GM19328 (cell line): ENCODE measurements around the gene USP34.

Experiments
- ATAC-seq: cut with Tn5 transposase; IDR thresholded peaks from one replicate; pipeline ENCODE4 v1.9.1; 2021; ENCODE audit warnings: mild to moderate bottlenecking, moderate library complexity; ENCODE audit not compliant: unreplicated experiment

Gene USP34

GRCh38 chr2:61328707-61329251 is 142.1 kb downstream of the USP34 start:
- ATAC-seq, result no peak

GRCh38 chr2:61327173-61327572 is 143.7 kb downstream of the USP34 start:
- no peak for ATAC-seq

GRCh38 chr2:61326423-61326822 is 144.5 kb downstream of the USP34 start:
- no peak for ATAC-seq

GRCh38 chr2:61320181-61320580 is 150.7 kb downstream of the USP34 start:
- ATAC-seq, result no peak

GRCh38 chr2:61318553-61318952 is 152.3 kb downstream of the USP34 start:
- ATAC-seq, result no peak

- no peak for ATAC-seq
These were observed 174.9 kb downstream of the USP34 start for GRCh38 chr2:61295981-61296380.

DNA sequence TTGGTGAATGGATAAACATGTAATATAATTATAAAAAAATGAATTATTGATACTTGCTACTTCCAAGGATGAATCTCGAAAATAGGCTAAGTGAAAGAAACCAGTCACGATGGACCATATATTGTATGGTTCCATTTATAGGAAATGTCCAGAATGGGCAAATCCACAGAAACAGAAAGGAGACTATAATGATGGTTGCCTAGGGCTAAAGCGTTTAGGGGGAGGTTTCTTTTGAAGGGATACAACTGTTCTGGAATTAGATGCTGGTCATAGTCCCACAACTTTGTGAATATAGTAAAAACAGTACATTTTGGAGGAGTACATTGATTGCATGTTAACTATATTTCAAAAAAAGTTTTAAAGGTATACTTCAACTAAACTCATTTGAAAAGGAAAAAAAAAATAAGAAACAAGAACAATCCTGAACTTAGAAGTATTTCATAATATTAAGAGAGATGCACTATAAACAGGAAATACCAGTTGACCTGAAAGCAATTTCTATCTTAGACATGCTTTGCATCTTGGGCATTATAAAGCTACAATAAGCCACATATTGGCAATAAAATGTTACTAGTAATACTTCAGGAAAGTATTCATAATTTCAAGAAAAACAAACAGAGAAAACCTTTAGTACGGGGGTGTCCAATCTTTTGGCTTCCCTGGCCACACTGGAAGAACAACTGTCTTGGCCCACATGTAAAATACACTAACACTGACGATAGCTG is 178.9 kb downstream of the USP34 start:
- ATAC-seq, result no peak

DNA sequence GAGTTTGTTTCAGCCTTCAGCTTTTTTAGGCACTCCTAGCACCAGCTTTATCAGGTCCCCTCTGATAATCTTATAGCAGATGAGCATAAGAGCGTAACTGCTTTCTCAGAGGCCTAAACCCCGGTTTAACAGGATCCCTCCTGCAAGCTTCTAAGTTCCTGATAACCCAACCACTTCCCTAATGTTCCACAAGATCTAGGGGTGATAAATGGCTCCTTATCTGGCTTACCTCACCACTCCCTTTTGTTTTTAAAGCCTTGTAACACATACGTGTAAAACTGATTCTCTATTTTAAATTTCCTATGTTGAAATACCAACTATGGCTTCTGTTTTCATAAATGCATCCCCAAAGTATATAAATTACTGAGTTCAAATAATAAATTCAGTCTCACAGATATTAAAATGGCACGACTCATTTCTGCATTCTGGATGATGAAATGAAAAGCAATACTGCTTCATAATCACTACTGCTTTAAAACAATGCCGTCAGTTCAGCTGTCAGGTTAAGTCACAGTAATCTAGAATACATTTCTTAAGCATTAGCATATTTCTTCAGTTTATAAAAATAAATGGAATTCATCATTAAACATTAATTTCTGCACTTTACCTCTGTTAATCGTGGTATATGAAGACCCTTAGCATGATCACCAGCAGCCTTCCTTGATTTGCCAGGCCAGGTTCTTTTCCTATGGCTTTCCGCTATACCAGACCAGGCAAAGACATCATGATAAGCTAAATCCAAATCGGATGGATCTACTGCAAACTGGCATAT is 182.6 kb downstream of the USP34 start:
- no peak for ATAC-seq

DNA sequence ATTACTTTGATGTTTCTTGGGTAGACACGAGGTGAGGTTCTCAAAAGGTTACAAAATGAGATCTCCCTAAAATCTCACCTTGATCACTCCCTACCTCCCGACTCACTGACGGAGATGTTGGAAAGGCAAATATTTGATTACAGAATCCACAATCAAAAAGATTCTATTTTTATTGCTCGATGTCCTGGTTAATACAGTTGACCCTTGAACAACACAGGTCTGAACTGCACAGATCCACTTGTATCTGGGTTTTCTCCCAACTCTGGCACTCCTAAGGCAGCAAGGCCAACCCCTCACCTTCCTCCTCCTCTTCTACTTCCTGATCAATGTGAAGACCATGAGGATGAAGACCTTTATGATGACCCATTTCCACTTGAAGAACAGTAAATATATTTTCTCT is 183.6 kb downstream of the USP34 start:
- ATAC-seq, result no peak

DNA sequence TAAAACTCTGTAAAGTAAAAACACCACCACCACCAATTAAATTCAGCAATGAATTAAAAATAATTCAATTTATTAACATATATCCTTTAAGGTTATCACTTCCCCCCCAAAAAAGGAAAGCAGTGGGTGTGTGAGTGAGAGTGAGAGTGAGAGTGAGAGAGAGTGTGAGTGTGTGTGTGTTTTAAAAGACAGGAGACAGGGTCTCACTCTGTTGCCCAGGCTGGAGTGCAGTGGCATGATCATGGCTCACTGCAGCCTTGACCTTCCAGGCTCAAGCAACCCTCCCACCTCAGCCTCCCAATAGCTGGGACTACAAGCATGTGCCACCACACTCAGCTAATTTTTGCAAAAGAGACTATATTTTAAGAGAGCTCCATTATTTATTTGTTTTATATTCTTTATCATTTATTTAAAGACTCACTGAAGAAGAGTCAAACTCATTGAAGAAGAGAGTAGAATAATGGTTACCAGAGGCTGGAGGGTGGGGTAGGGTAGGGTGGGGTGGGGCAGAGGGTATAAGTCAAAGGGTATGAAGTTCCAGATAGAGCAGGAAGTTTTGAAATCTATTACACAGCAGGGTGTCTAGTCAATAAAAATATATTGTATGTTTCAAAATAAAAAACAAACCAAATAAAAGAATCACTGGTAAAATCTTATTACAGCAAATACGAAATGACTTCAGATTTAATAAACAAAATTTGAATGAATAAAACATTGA is 187.3 kb downstream of the USP34 start:
- no peak for ATAC-seq

- no peak for ATAC-seq
These were observed 188.7 kb downstream of the USP34 start for GRCh38 chr2:61282104-61282590.

GRCh38 chr2:61281321-61281720 is 189.6 kb downstream of the USP34 start:
- no peak for ATAC-seq

DNA sequence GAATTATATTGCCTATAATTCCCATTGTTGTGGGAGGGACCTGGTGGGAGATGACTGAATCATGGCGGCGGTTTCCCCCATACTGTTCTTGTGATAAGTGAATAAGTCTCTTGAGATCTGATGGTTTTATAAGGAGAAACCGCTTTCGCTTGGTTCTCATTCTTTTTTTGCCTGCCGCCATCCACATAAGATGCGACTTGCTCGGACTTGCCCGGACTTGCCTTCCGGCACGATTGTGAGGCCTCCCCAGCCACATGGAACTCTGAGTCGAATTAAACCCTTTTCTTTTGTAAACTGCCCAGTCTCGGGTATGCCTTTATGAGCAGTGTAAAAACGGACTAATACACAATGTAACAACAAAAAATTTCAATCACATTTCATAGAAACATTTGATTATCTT is 193.1 kb downstream of the USP34 start:
- ATAC-seq, result no peak

DNA sequence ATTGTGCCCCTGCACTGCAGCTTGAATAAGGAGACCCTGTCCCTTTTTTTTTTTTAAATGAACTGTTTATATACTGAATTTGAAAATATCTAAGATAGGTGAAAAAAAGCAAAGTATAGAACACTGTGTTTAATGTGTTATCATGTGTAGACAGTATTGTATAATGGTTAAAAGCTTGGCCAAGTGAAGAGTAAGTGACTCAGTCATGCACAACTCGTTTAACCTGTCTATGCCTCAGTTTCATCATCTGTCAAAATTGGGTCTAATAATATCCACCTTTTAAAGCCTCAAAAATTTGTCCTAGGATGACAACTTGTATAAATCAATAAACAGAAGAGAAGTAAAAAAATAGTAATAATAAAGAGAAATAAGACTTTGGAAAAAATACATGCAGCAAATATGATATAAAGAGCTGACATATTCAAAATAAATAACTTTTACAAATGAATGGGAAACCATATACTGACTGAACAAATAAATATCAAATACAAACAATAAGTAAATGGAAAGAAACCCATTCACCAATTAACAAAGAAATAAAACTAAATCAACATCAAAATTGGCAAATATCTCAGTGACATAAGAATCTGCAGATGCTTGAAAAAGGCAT is 195.2 kb downstream of the USP34 start:
- no peak for ATAC-seq

GRCh38 chr2:61272421-61273070 is 198.3 kb downstream of the USP34 start:
- ATAC-seq, result no peak

- no peak for ATAC-seq
These were observed 202.6 kb downstream of the USP34 start for GRCh38 chr2:61268249-61268648.

- no peak for ATAC-seq
These were observed 204.0 kb downstream of the USP34 start for GRCh38 chr2:61266632-61267505.

DNA sequence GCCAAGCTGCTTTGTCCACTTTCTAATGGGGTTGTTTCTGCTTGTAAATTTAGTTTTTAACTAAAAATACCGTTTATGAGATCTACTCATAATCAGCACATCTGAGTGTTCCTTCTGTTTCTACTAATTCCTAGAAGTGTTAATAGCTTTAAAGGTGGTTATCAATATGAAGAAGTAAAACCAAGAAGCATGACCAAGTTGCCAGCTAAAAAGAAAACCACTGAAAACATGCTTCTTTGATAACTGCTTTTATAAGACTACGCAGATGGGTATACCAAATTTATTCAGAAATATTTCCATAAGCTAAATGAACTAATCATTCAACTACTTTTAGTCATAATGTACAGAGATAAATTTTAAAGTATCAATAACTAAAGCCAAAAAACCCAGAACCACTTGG is 207.1 kb downstream of the USP34 start:
- no peak for ATAC-seq

- ATAC-seq, result no peak
These were observed 208.2 kb downstream of the USP34 start for GRCh38 chr2:61262699-61263098.
